Esophagus squamous epithelium (tissue), 4 donors: Measurements from ENCODE around the gene LARP4B.

Experiments
- POLR2A ChIP-seq, 4 donors: fragments of 450-650 bp; IDR thresholded peaks; one replicate each; pipeline ENCODE4 v1.6.1; 2017; ENCODE audit warnings: antibody characterized with exemption in 4 of 4, mild to moderate bottlenecking in 4 of 4, moderate library complexity in 3 of 4
- TF ChIP-seq, protein P1 (sequence below), 6 experiments: fragments of 450-650 bp in 4 of 6; fragments of 200-600 bp in 2 of 6; sonication (generic) in 2 of 6; IDR thresholded peaks; one replicate each; pipeline ENCODE4 v1.5.1; 2016 to 2019; ENCODE audit warnings: antibody characterized with exemption in 6 of 6, mild to moderate bottlenecking in 4 of 6, moderate library complexity in 4 of 6

DNA sequence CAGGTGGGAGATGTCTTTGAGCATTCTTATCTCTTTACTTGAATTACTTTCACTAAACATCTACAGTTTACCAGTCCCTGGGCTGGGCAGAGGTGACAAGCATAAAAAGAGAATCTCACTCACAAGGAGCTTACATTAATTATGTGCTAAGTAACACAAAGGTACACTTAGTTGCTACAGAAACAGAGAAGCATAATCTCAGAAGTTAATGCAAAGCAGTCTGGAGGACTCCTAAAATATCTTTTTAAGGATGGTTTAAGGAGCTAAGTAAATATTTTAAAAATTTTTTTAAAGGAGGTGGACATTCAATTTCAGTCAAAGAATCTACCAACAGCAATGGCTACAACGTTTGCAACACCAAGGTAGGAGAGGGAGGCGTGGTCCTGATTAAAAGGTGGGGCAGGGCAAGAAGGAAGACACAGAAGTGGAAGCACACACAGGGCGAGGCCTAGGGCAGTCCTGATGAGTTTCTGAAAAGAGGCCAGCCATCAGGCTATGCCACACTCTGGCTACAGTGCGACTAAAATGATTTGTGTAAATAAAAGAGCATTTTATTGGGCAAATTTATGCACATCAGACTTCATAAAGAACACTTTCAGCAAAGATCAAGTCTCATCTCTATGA, 5.3 kb downstream of the LARP4B start:
- TF ChIP-seq POLR2A (IDR thresholded peaks at IDR 0.05): no peak
- TF ChIP-seq, protein P1, sequence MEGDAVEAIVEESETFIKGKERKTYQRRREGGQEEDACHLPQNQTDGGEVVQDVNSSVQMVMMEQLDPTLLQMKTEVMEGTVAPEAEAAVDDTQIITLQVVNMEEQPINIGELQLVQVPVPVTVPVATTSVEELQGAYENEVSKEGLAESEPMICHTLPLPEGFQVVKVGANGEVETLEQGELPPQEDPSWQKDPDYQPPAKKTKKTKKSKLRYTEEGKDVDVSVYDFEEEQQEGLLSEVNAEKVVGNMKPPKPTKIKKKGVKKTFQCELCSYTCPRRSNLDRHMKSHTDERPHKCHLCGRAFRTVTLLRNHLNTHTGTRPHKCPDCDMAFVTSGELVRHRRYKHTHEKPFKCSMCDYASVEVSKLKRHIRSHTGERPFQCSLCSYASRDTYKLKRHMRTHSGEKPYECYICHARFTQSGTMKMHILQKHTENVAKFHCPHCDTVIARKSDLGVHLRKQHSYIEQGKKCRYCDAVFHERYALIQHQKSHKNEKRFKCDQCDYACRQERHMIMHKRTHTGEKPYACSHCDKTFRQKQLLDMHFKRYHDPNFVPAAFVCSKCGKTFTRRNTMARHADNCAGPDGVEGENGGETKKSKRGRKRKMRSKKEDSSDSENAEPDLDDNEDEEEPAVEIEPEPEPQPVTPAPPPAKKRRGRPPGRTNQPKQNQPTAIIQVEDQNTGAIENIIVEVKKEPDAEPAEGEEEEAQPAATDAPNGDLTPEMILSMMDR (IDR thresholded peaks at IDR 0.05): no peak
